Heart left ventricle (tissue), 13 donors: ENCODE measurements around the gene TADA3.

Experiments used
- CTCF ChIP-seq, 12 donors: fragments of 200-600 bp; sonication (generic) in 4 of 12; IDR thresholded peaks; one replicate each; pipeline versions ENCODE4 v1.5.0 to v1.8.0; 2018 to 2022; ENCODE audit warnings: antibody characterized with exemption in 12 of 12, mild to moderate bottlenecking in 5 of 12
- POLR2A ChIP-seq, 2 donors: fragments of 450-650 bp; IDR thresholded peaks; one replicate each; pipeline ENCODE4 v1.6.1; 2017; ENCODE audit warnings: antibody characterized with exemption in 2 of 2, mild to moderate bottlenecking in 2 of 2, moderate library complexity in 2 of 2
- donor health status: ischemic (EF 13 %, LVEDD 7.1; RV severe dilation, severe dysfunction).
- donor health status: DM: no; HTN: yes; CAD: no.
- donor health status: DM: no; HTN: no; CAD: no.
- donor health status: ischemic (EF 25% LVEDD 6.9; RV normal size, moderate dysfunction).
- donor health status: ischemic (EF 25% LVEDD 5.7; RV mildly dilated, moderate dysfunction).
- donor health status: ischemic (EF 35%, LVEDD 5.7; RV mildly dilated, moderate dysfunction).
- donor health status: nonischemic (EF 11% LVEDD 7.7; RV severe dilation, severe dysfunction).
- donor health status: DM: yes; HTN: yes; CAD: no.
- donor health status: PGD.
- donor health status: ischemic (EF 29% LVEDD 5.4; RV normal size, mild dysfunction).
- donor health status: nonischemic (EF 23%, LVEDD 6.1; RV moderate dilation, normal function).

- no peak for TF ChIP-seq CTCF (IDR thresholded peaks at IDR 0.05)
- no peak for TF ChIP-seq POLR2A (IDR thresholded peaks at IDR 0.05)
Observed at GRCh38 chr3:9784965-9785364, 7.3 kb downstream of the TADA3 start.
